ENCODE results near the gene VAMP8.
A peak's percentile ranks its signal among the peaks of the same experiment; 100 is the strongest.
"Not testable (repeated sequence)": the region's sequence is repeated elsewhere in the genome, so short reads cannot be mapped to it uniquely, and the experiment has no call there.

The VAMP8 gene

DNA sequence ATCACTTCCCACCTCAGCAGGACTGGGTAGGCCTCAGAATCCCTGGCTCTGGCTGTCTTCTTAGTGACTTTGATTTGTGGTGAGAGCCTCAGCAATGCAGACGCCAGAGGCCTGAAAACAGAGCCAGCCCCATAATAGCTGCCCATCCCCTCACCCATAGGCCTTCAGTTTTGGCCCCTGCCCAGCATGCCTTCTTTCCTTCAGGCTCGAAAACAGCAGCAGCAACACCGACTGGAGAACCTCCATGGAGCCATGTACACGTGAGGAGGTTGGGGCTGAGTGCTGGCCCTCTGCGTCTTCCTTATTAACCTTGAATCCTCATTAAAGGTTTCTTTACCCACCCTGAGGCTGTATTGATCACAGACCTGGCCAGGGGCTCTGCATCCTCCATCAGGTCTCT is 19.9 kb downstream of the VAMP8 start:
- no peak for DNase-seq (ENCODE audit: low read depth in 1 of 2, low spot score in 1 of 2)

DNA sequence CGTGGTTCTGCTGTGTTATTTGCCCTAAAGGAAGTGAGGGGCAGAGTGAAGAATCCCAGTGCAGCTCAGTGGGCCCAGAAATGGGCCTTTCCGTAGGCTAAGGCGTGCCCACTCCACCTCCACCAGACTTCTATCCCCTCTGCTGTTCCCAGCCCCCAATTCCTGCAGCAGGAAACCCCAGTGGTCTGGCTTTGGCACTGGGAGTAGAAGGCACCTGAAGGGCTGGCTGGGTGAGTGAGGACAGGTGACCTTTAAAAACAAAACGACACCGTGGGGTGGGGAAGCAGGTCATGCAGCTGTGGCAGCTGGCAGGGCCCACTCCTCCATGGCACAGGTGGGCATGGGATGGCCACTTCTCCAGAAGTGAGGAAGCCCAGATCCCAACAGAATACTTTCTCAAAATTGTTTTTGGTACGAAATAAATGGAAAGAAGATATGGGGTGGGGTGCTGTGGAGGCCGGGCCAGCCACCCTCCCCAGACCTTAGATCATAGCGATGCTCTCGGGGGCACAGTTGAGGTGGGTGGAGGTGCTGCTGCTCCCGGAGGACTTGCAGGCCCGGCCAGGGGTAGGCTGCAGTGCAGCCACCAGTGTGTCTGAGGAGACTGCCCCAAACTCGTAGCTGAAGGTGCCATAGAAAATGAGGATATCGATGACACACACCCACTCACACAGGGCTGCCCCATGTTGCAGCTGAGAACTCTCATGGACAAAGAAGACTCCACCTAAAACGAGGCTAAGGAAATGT is 21.4 kb downstream of the VAMP8 start:
- no peak for DNase-seq (ENCODE audit: low read depth in 1 of 2, low spot score in 1 of 2)

DNA sequence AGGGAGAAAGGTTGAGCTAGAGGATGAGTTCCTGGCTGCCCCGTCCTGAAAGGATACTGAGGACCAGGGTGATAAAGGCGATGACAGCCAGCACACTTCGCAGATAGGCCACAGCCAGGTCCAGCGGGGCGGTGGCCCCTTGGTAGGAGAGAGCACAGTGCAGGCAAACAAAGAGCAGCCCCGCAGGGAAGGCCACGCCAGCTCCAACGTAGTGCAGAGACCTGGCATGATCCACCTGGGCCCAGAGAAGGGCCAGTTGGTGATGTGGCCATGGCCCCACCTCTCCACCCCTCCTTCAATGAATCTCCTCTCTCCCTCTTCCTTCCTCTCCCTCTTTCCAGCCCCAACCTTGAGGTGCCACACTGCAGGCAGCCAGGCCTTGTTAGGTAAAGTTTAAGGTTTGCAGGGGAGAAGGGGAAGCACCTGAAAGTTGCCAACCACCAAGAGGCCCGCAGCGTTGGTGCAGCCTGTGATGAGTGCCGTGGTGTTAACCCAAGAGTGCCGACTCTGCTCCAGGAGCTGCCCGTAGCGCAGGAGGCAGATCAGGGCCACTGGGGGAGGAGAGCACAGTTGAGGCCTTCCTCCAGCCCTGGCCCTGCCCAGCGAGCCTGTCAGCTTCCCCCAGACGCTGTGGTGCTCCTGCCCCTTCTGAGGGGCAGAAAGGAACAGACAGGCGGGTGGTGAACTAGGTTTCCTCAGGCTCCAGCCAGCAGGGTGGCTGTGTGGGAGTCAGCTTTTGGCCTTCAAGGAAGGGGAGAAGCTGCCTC is 22.3 kb downstream of the VAMP8 start:
- DNase-seq (ENCODE audit: low read depth in 1 of 2, low spot score in 1 of 2), result no peak

DNA sequence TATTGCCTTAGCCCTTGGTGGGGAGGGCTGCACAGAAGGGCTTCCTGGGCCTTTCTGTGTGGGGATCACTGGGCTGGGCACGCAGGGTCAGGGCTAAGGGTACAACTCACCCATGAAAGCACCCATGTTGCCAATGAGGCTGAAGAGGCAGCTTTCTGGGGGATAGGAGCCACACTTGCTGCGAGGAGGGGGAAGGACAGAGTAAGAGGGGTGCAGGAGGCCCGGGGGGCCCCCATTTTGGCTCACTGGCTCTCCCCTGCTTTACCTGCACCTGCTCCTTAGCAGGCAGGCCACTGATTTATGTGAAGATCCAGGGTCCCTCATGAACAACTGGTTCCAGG is 22.8 kb downstream of the VAMP8 start:
- no peak for DNase-seq (ENCODE audit: low read depth in 1 of 2, low spot score in 1 of 2)

DNA sequence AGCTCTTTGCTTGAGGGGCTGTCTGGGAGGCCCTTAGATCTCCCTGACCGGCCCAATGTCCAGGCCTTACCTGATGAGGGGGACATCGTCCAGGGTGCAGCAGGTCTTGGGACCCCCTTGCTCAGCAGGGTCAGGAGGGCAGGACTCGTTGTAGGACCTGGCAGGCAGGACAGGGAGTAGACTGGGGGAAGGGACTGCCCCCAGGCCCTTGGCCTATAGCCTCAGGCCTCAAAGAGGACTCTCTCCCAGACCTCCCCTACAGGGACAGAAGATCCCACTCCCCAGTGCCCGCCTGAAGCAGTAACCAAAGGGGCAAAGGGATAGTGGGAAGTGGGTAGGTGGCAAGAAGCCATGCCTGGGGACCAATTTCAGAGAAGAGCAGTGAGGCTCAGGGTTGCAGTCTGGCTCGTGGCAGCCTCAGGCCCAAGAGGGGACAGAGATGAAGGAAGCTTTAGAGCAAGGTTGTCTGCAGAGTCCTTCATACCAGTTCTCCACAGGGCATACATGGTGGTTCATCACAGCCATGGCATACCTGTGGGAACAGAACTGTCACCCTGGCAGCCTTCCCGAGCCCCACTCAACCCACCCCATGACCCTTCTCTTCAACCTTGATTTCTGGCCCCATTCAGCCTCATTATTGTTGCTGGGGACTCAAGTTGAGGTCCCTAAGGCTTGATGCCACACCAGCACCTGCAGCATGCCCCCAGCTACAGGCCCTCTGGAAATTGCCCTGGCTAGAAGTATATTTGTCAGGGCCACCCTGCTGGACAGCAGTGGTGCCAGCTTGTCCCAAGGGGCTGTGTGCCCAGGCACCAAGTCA is 23.8 kb downstream of the VAMP8 start:
- DNase-seq (ENCODE audit: low read depth in 1 of 2, low spot score in 1 of 2), result no peak

DNA sequence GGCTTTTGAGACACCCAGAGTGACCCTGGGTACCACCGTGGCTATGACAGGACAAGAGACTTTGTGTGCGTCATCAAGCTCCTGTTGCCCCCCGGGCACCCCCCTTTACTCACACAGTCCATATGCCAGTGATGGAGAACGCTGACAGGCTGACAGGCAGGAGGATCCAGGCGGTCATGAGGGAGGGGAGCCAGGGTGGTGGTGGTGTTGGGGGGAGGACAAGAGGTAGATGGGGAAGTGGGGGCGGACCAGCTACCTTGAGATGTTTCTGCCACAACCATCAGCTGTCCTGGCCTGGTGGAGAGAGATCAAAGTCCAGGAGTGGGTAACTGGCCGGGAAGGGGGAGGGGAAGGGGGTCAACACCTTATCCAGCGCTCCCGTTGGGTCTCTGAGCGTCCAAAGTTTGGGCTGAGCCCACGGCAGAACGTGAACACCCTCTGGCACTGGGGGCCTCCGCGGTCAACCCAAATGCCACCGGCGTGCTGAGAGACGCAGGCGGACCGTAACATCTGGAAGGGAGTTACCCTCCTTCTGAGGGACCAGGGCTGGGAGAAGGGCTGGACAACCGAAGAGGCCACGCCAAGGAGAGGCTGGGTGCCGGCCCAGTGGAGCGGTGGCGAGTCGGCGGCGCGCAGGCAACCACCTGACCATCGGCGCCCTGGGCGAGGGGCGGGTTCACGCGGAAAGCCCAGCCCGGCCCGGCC is 24.5 kb downstream of the VAMP8 start:
- no peak for DNase-seq (ENCODE audit: low read depth in 1 of 2, low spot score in 1 of 2)

DNA sequence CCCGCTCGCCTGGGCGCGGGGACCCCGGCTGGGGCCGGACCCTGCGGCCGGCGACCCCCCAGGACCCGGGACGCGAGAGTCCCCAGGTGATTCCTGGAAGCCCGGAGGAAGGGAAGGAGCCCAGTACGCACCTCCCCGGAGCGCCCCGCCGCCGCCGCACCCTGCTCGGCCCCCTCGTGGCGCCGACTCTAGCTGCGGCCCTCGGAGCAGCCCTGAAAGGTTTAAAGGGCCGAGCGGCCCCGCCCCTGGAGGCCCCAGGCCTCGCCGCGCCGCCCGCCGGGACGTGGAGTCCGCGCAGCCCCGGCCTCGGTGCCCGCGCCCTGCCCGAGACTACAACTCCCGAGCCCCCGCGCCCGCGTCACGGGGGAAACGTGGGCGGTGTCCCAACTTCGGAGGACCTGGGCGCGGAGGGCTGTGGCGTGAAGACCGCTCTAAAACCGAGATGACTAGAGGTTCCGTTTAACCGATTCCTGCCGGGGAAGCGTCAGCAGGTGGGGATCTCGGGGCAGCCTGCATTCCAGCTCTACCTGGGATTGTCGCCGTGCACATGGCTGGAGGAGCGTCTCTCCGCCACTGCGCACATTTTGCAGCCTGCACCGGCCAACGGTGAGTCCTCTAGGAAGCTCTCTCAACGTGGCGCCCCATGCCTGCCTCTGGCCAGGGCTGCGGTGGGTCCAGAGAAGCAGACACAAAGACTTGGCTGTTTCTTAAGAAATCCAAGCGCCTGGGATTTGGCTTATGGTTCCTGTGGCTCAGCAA is 25.3 kb downstream of the VAMP8 start, which contains the start of gene TMEM150A:
TSS of gene TMEM150A (minus strand) at position 223 of the 759 bp plus-strand sequence. CDS start 750 bp downstream, outside the sequence.
- DNase-seq (ENCODE audit: low read depth in 1 of 2, low spot score in 1 of 2), result peak; percentile 69 to 81

DNA sequence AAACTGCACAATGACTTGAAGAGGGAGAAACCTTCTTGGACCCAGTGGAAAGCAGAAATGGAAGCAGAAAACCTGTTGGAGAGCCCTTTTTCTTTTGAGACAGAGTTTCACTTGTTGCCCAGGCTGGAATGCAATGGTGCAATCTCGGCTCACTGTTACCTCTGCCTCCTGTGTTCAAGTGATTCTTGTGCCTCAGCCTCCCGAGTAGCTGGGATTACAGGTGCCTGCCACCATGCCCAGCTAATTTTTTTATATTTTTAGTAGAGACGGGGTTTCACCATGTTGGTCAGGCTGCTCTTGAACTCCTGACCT is 26.7 kb downstream of the VAMP8 start:
- not testable (repeated sequence) for DNase-seq (ENCODE audit: low read depth in 1 of 2, low spot score in 1 of 2)

DNA sequence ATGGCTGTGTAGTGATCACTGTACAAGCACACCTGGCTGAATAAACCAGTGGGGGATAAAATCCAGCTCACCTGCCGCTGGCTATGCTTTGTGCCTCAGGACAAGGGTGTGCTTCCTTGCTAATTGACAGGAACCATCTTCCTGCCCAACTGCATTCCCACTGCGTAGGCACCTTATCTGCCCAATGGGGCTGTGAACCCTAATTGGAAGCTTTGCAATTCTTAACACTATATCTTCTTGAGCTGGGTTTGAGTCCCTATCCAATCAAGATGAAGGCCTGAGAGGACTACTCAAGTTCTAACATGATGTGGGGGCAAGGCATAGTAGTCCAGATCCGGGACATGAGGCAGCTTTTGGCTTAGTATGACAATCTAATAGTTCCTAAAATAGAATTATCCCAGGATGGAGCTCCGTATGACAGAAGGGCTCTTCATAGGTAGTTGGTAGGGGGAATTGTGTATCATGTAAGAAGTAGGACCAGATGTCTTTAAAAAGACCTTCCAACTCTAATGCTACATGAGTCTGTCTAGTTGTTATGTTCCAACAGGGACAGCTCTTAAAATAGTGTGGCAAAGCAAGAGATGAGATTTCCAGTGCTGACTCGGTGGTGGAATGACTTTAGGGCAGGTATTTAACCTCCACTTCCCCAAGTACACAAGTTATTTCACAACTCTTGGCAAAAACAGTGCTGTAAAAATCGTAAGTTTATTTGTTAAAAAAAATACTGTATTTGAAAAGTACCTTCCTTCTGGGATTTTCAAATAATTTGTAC is 27.4 kb downstream of the VAMP8 start:
- no peak for DNase-seq (ENCODE audit: low read depth in 1 of 2, low spot score in 1 of 2)

DNA sequence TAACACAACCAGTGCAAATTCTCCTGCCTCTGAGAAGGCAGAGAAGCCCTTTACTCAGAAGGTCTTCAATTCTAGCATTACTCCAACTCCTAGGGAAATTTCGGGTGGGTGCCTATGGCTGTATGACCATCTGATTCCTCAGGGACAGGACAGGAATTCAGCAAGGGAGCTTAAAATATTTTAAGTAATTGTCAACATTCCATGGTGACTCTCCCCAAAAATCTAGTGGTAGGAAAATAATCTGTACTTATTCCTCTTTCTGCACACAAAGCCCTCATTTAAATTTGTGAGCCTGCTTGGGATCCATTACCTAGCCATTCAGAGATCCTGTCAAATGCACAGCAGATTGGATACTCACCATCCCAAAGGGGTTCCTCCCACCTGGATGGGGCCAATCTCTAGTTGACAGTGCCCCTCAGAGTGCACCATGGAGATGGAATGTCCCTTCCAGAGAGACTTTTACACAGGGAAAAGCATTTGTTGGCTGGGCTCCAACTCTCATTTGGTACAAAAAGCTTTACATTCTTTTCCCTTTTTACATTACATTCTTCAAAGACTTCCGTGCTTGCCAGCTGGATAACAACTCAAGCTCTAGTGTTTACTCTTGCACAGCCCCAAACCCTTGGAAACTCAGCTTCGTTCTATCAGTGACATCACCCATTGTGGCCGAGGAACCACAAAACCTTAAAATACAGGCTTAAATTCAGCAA is 28.2 kb downstream of the VAMP8 start:
- no peak for DNase-seq (ENCODE audit: low read depth in 1 of 2, low spot score in 1 of 2)

DNA sequence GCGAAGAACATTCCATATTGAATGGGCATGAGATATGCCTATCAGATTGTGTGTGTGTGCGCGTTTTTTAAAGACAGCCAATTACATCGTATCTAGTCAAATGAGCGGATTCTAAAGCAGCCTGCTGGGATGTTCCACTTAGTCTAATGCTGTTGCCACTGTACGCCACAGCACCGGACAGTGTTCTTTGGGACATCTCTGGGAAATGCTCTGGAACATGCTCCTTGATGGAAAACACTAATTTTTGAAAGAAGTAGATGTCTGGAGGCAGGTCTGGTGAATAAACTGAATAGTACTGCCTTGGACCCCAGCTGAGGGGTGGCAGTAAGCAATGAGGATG is 28.7 kb downstream of the VAMP8 start:
- no peak for DNase-seq (ENCODE audit: low read depth in 1 of 2, low spot score in 1 of 2)

DNA sequence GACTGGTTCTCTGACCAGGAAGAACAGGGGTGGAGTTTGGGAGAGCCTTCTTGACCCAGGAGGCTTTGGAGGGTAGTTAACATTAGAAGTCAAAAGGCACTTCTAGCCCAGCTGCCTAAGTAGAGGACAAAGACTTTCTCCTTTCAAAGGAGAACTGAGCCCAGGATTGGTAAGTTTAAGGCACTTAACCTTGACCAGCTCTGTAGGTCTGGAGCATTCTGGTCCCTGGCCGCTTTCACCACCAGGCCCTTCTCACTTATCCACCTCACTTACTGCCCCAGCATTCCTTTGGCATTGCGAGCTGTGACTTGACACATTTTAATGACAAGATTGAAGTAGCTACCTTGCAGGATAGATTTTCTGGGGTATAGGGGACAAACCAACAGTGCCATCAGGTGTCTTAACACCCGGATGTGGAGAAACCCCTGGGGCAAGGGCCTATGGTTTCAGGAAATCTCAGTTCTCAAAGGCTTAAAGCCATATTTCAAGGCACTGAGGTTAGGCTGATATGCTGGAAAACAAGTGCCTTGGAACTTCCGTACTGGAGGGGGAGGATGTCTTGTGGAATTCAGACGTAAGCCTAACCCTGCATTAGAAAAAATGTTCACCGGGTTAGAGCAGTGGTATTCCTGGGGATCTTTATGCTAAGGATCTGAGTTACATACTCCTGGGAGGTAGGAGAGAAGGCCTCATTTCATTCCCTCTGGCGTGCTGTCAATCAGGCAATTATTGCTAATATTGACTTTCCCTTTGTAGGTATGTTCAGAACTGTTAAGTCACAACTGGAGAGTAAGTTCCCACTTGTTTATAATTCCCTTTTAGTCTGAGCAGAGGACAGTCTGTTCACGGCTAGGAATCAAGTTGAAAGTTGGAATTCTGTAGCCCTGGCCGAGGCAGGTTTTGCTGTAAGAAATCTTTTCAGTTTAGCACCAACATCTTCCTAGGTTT is 30.2 kb downstream of the VAMP8 start:
- no peak for DNase-seq (ENCODE audit: low read depth in 1 of 2, low spot score in 1 of 2)

DNA sequence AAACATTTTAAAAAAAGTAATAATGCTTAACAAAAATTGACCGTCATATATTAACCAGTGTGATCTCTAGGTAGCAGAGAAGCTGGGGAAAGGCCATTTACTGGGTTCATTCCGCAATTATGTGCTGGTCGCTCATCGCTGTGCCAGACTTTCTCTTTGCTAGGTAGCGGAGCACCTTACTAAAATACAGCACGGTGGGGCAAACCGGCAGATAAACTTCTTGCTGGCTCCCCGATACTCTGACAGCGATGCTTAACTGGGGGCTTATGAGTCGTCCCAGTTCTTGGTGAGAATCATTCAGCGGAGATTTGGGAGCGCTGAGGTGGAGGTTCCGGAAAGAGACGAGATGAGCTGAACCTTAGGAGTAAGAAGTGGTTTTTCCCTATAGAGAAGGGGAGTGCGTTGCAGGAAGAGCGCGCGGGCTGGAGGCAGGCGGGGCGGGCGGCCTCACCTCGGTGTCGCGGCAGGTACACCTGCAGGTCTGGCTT is 33.9 kb downstream of the VAMP8 start:
- no peak for DNase-seq (ENCODE audit: low read depth in 1 of 2, low spot score in 1 of 2)

DNA sequence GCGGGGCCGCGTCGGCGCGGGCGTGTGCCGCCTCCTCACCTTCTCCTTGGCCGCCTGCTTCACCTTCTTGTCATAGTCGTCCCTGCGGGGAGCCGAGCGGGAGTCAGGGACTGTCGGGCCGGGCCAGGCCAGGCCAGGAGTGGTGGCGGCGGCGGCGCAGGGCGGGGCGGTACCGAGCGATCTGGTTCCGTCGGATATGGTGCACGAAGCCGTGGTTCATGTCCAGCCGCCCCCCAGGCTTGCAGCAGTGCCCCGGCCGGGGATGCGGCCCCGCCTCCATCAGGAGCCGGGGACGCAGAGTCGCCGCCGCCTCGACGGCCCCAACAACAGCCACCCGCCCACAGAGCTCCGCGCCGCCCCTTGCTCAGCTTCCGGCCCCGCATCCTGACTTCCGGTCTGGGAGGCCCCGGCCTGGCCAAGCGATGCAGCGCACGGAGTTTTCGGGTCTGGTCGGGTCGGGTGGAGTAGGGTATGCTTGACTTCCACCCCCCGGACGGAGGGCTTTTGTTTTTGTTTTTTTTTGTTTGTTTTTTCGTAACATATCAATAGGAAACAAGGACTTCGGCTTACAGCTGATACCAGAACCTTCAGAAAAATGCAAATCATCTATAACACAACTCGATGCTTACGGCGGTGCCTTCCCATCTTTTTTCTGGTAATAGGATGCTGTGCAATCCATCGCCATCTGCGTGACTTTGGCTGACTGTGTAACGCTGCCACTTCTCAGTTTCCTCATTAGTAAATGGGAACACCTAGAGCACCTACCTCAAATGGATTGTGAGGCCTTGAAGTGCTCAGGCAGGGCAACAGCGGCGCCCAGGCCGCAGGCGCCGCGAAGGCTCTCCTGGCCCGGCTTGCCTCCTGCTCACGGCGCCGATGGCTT is 34.6 kb downstream of the VAMP8 start, which contains the start of gene C2orf68:
TSS of gene C2orf68 (minus strand) at position 362 of the 883 bp plus-strand sequence. CDS start at position 280, 82 bp downstream.
- DNase-seq (ENCODE audit: low read depth in 1 of 2, low spot score in 1 of 2), result peak; percentile 68 to 80

DNA sequence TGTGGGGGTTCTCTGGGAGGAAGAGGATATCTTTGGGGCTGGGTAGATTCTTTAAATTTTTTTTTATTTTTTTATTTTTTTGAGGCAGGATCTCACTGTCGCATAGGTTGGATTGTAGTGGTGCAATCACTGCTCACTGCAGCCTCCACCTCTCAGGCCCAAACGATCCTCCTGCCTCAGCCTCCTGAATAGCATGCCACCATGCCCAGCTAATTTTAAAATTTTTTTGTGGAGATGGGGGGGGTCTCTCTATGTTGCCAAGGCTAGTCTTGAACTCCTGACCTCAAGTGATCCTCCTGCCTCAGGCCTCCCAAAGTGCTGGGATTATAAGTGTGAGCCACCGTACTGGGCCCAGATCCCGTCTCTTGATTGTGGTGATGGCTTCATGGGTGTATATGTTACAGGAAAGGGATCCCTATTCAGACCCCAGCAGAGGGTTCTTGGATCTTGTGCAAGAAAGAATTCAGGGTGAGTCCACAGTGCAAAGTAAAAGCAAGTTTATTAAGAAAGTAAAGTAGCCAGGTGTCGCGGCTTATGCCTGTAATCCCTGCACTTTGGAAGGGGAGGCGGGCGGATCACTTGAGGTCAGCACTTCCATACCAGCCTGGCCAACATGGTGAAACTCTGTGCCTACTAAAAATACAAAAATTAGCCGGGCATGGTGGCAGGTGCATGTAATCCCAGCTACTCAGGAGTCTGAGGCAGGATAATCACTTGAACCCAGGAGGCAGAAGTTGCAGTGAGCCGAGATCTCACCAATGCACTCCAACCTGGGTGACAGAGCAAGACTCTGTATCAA is 36.5 kb downstream of the VAMP8 start:
- DNase-seq (ENCODE audit: low read depth in 1 of 2, low spot score in 1 of 2), result no peak

DNA sequence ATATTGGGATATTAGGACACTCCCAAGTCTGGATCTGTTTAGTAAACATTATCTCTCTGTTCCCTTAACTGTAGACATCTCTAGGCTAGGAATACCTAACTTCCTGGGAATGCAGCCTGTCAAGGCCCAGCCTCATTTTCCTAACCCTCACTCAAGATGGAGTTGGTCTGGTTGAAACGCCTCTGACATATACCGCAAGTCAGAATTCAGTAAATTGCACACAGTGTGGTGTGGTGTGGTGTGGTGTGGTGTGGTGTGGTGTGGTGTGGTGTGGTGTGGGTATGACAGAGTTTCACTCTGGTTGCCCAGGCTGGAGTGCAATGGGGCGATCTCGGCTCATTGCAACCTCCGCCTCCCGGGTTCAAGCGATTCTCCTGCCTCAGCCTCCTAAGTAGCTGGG is 37.4 kb downstream of the VAMP8 start:
- DNase-seq (ENCODE audit: low read depth in 1 of 2, low spot score in 1 of 2), result not testable (repeated sequence)
